WTC11 (cell line): Measurements from ENCODE around the gene SMAP1. TPM values are rescaled to one million over a fixed set of nuclear protein-coding genes. Genes with fewer than 3 reads are reported as not detected.

Experiments used
- ZNF532 ChIP-seq: fragments of 250-450 bp; sonication (Bioruptor Pico); IDR thresholded peaks from 2 replicates; pipeline ENCODE4 v1.9.0; 2021; ENCODE audit warnings: mild to moderate bottlenecking, borderline replicate concordance
- total RNA-seq: library from RNA; stranded (reverse); gene quantifications from 3 replicates; pipeline ENCODE4 v1.2.3, GENCODE V29; 2021

Gene SMAP1
- total RNA-seq, 1 experiment from 2014 or later = 29.0 TPM

GRCh38 chr6:70905742-70906141, 238.1 kb downstream of the SMAP1 start (continued):
- TF ChIP-seq ZNF532 (CRISPR knock-in tag) = no peak

Other genes with a start within 250 kb of the SMAP1 start
- 20.0 to 23.1 TPM (median 20.1 TPM) in 3 replicates for gene SDHAF4, start 101.0 kb upstream of the SMAP1 start, total RNA-seq